K562 (cell line): ENCODE data around the gene RASD1. TPM values are rescaled to one million over a fixed set of nuclear protein-coding genes. Genes with fewer than 3 reads are reported as not detected.

ENCODE experiments used
- ATAC-seq: fragments of 200-7000 bp; cut with Tn5 transposase; 3 replicates; pipeline ENCODE4 v1.9.1; 2020; ENCODE audit warnings: moderate library complexity
- BruUV-seq: library from RNA; stranded (reverse); fragments of 400-500 nt; replicated peaks from 2 replicates; lab custom pipeline; 2021; lab: Mats Ljungman, UMichigan
- CTCF ChIA-PET: fragments of 300-600 bp; formaldehyde crosslinking; extraction: SDS; loops from one replicate; lab custom pipeline; 2021; ENCODE audit warnings: low intra/inter-chr PET ratio; lab: Yijun Ruan, JAX
- POLR2A ChIA-PET: fragments of 300-600, 350-650 bp; sonication (Branson Sonifier 250); formaldehyde crosslinking; extraction: SDS; loops from one replicate; lab custom pipeline; 2021; ENCODE audit warnings: antibody characterized with exemption, inconsistent platforms; lab: Yijun Ruan, JAX
- DNase-seq, 4 experiments: peaks; one replicate each; pipeline versions ENCODE4 v3.0.0 to v3.0.0-alpha.2; 2011 to 2018; ENCODE audit warnings: low spot score in 3 of 4, mixed read lengths in 3 of 4; ENCODE audit errors: extremely low read depth in 1 of 4
- FAIRE-seq: peaks from 2 replicates; lab custom pipeline; 2011; peaks lifted over from hg19 to GRCh38; lab: Jason Lieb, UNC
- H2AFZ ChIP-seq: 2 replicates; pipeline ENCODE4 v1.6.0; 2011; ENCODE audit warnings: low read depth, low read length, control low read depth, inconsistent platforms
- H3K27ac ChIP-seq: fragments of 200-600 bp; 3 replicates; pipeline ENCODE4 v1.8.0; 2011; ENCODE audit warnings: low read depth, mild to moderate bottlenecking, control low read depth, inconsistent platforms, low read length, moderate library complexity, mixed read lengths; ENCODE audit errors: extremely low read depth
- H3K27me3 ChIP-seq, 2 experiments: fragments of 300-600 bp in 1 of 2; 2 replicates in 1 of 2; 3 replicates in 1 of 2; pipeline versions ENCODE4 v1.6.0 to v1.8.0; 2011; ENCODE audit warnings: inconsistent platforms in 2 of 2, low read length in 2 of 2, mild to moderate bottlenecking in 1 of 2, mixed read lengths in 1 of 2, moderate library complexity in 1 of 2; ENCODE audit not compliant: control insufficient read depth in 2 of 2, insufficient read depth in 2 of 2
- H3K36me3 ChIP-seq: fragments of 300-600 bp; 3 replicates; pipeline ENCODE4 v1.8.0; 2011; ENCODE audit warnings: mild to moderate bottlenecking, low read length, inconsistent platforms; ENCODE audit not compliant: control insufficient read depth, insufficient read depth
- H3K4me1 ChIP-seq, 2 experiments: fragments of 200-600 bp in 1 of 2; replicated peaks in 1 of 2; 2 replicates in 1 of 2; 3 replicates in 1 of 2; pipeline versions ENCODE4 v1.5.1 to v1.8.0; 2011; ENCODE audit warnings: inconsistent platforms in 2 of 2, low read length in 2 of 2, mild to moderate bottlenecking in 1 of 2, mixed read lengths in 1 of 2, moderate library complexity in 1 of 2; ENCODE audit not compliant: control insufficient read depth in 2 of 2, insufficient read depth in 2 of 2
- H3K4me2 ChIP-seq: 2 replicates; pipeline ENCODE4 v1.6.1; 2011; ENCODE audit warnings: low read length, control low read depth, inconsistent platforms, mixed read lengths; ENCODE audit not compliant: insufficient read depth
- H3K4me3 ChIP-seq: fragments of 200-600 bp; sonication (generic), shearing (Covaris generic); 2 replicates; pipeline ENCODE4 v1.5.1; 2016; ENCODE audit warnings: control low read depth, inconsistent platforms
- H3K79me2 ChIP-seq: fragments of 200-600 bp; 3 replicates; pipeline ENCODE4 v1.8.0; 2011; ENCODE audit warnings: low read length, inconsistent platforms; ENCODE audit not compliant: control insufficient read depth, insufficient read depth
- H3K9ac ChIP-seq, 2 experiments: 2 replicates each; pipeline versions ENCODE4 v1.6.0 to v1.6.1; 2011; ENCODE audit warnings: low read depth in 2 of 2, low read length in 2 of 2, control low read depth in 1 of 2, inconsistent platforms in 1 of 2, mild to moderate bottlenecking in 1 of 2, mixed read lengths in 1 of 2; ENCODE audit not compliant: insufficient read depth in 1 of 2
- H3K9me1 ChIP-seq: one replicate; pipeline ENCODE4 v1.6.0; 2011; ENCODE audit warnings: inconsistent platforms, mild to moderate bottlenecking, low read length, moderate library complexity; ENCODE audit not compliant: control insufficient read depth, insufficient read depth
- H3K9me3 ChIP-seq: replicated peaks from 2 replicates; pipeline ENCODE4 v1.5.1; 2011; ENCODE audit warnings: low read depth, low read length, inconsistent platforms; ENCODE audit not compliant: control insufficient read depth, insufficient read depth
- H4K20me1 ChIP-seq: replicated peaks from 2 replicates; pipeline ENCODE4 v1.6.1; 2011; ENCODE audit warnings: low read length, inconsistent platforms, mixed read lengths; ENCODE audit not compliant: control insufficient read depth, insufficient read depth
- ETV5 ChIP-seq: sonication (generic); formaldehyde crosslinking; IDR thresholded peaks from 2 replicates; pipeline ENCODE4 v1.4.0; 2020; ENCODE audit warnings: low read depth, mild to moderate bottlenecking, missing genetic modification reagents
- GATA2 ChIP-seq: sonication (generic); formaldehyde crosslinking; IDR thresholded peaks from 2 replicates; pipeline ENCODE4 v1.4.0; 2020; ENCODE audit warnings: mild to moderate bottlenecking, missing genetic modification reagents
- GATAD2B ChIP-seq: fragments of 450-650 bp; IDR thresholded peaks from 2 replicates; pipeline ENCODE4 v1.6.1; 2017; ENCODE audit warnings: mild to moderate bottlenecking, borderline replicate concordance
- NFIC ChIP-seq: fragments of 450-650 bp; IDR thresholded peaks from 2 replicates; pipeline ENCODE4 v1.6.1; 2017; ENCODE audit warnings: mild to moderate bottlenecking, inconsistent platforms
- ZKSCAN8 ChIP-seq: fragments of 200-800 bp; sonication (Bioruptor generic); IDR thresholded peaks from 2 replicates; pipeline ENCODE4 v1.6.1; 2016; ENCODE audit warnings: missing genetic modification characterization, missing compliant biosample characterization
- ZNF263 ChIP-seq: sonication (generic); formaldehyde crosslinking; IDR thresholded peaks from 2 replicates; pipeline ENCODE4 v1.8.0; 2022; ENCODE audit warnings: mild to moderate bottlenecking, missing genetic modification reagents, borderline replicate concordance
- WGBS: fragments of 100-300 bp; shearing (Covaris generic); methylation state at CpG from one replicate; pipeline ENCODE4 v1.1.6; 2016; ENCODE audit warnings: low coverage, mixed read lengths; ENCODE audit not compliant: insufficient coverage; ENCODE audit errors: missing lambda C conversion rate; 5-methylcytosine and 5-hydroxymethylcytosine counted together
- in situ Hi-C: fragments of 300-500 bp; cut with MboI; formaldehyde crosslinking; loops from 4 replicates; pipeline ENCODE4 v1.15.0; 2018; ENCODE audit warnings: inconsistent platforms, mixed read lengths
- intact Hi-C: fragments of 100-400 bp; cut with micrococcal nuclease; formaldehyde crosslinking; loops from 2 replicates; pipeline ENCODE4 v1.14.2; 2022
- polyA plus RNA-seq, 8 experiments: library from polyadenylated mRNA; depleted of rRNA in 4 of 8; stranded (reverse) in 5 of 8; unstranded in 3 of 8; fragments of >200 nt; fragmentation: Nextera tagmentation in 2 of 8; fragmentation: Illumina TruSeq in 1 of 8; extraction: Ambion mirVana in 2 of 8; extraction: Trizol in 1 of 8; gene quantifications; 2 replicates each; pipeline versions ENCODE4 v1.2.1 to v1.2.3, GENCODE V29; 2011 to 2014; ENCODE audit warnings: inconsistent platforms in 1 of 8, missing spikeins in 1 of 8
- total RNA-seq, 7 experiments: library from RNA; depleted of rRNA in 6 of 7; stranded (reverse); fragments of >200 nt in 6 of 7; fragmentation: Illumina TruSeq in 2 of 7; extraction: Trizol in 2 of 7; gene quantifications; 2 replicates each; pipeline versions ENCODE4 v1.2.1 to v1.2.3, GENCODE V29; 2011 to 2021; ENCODE audit warnings: low replicate concordance in 1 of 7

The RASD1 gene
- total and polyA plus RNA-seq, 9 of the 15 experiments (the other 6 are each of a cell fraction or from before 2014, with no cell fraction given) = 0.11 TPM; not detected in 8

- ChIA-PET CTCF (no interaction called here), POLR2A (interaction anchor here (1.1 kb wide), 1 partner anchor 14 kb away, joined by 3 read pairs; no protein-coding TSS in a partner anchor)
- FAIRE-seq (no peak), ATAC-seq (no peak), DNase-seq (no peak)
- intact Hi-C loops = no loop called here
- Histone ChIP-seq H3K4me3 (no peak overlapping the region), H3K27me3 (no peaks in the 10 kb centered on the region), H4K20me1 (no peaks in the 10 kb centered on the region), H3K79me2 (no peaks in the 10 kb centered on the region), H3K27ac (no peak overlapping the region), H3K4me1 (peaks cover 5 to 27% of the 10 kb centered on the region in 2 experiments; a peak in 4 of 5 replicates), H3K4me2 (no peak overlapping the region), H3K9ac (no peak overlapping the region; a peak in 1 of 4 replicates), H3K9me3 (no peaks in the 10 kb centered on the region), H3K9me1 (no peaks in the 10 kb centered on the region), H3K36me3 (no peaks in the 10 kb centered on the region), H2AFZ (no peak overlapping the region)
- no TSS peak for BruUV-seq
- WGBS = 49% methylated on average over 3 of the region's 15 CpGs
- TF ChIP-seq NFIC (peak; percentile 76), ZKSCAN8 (CRISPR knock-in tag) (no peak), ETV5 (no peak), ZNF263 (CRISPR knock-in tag) (peak; percentile 54)
- in situ Hi-C loops = no loop called here
Measured at GRCh38 chr17:17540278-17540906, 44.2 kb upstream of the RASD1 start.

- H3K9ac ChIP-seq = peak overlapping the region in 1 of 2 experiments; percentile 58; a peak in 2 of 4 replicates
- in situ Hi-C loops = no loop called here
- no peaks in the 10 kb centered on the region for H4K20me1 ChIP-seq
- CTCF ChIA-PET = no interaction called here
- BruUV-seq = no TSS peak
- intact Hi-C loops = no loop called here
- H3K4me3 ChIP-seq = no peak overlapping the region
- no peaks in the 10 kb centered on the region for H3K36me3 ChIP-seq
- no peaks in the 10 kb centered on the region for H3K79me2 ChIP-seq
- no peaks in the 10 kb centered on the region for H3K9me1 ChIP-seq
- TF ChIP-seq GATAD2B (no peak), GATA2 (CRISPR knock-in tag) (no peak)
- no peak overlapping the region for H3K4me2 ChIP-seq
- H3K27me3 ChIP-seq = no peaks in the 10 kb centered on the region
- H3K4me1 ChIP-seq = peaks cover 5 to 27% of the 10 kb centered on the region in 2 experiments; a peak in 4 of 5 replicates
- ATAC-seq (no peak), FAIRE-seq (no peak), DNase-seq (no peak)
- no peak overlapping the region for H3K27ac ChIP-seq
- 63% methylated on average over 5 of the region's 10 CpGs for WGBS
- POLR2A ChIA-PET = interaction anchor here (0.6 kb wide), 2 partner anchors 522 to 549 kb away, joined by 3 read pairs; no protein-coding TSS in a partner anchor
- no peaks in the 10 kb centered on the region for H3K9me3 ChIP-seq
- no peak overlapping the region for H2AFZ ChIP-seq
Measured at GRCh38 chr17:17539591-17539990, 43.4 kb upstream of the RASD1 start.
